Middle frontal gyrus (tissue), 1 donor: ENCODE data around the gene LHFPL3.
"Not testable (repeated sequence)": the region's sequence is repeated elsewhere in the genome, so short reads cannot be mapped to it uniquely, and the experiment has no call there.

Experiments used
- DNase-seq: peaks from one replicate; pipeline ENCODE4 v3.0.0-alpha.2; 2015; ENCODE audit warnings: low spot score; ENCODE audit errors: extremely low spot score

The LHFPL3 gene

GRCh38 chr7:104584620-104585019 is 256.2 kb downstream of the LHFPL3 start:
- DNase-seq, result no peak

GRCh38 chr7:104595591-104595990 is 267.2 kb downstream of the LHFPL3 start:
- not testable (repeated sequence) for DNase-seq

GRCh38 chr7:104603957-104604356 is 275.6 kb downstream of the LHFPL3 start:
- no peak for DNase-seq

GRCh38 chr7:104604706-104605105 is 276.3 kb downstream of the LHFPL3 start:
- no peak for DNase-seq

GRCh38 chr7:104621321-104621720 is 292.9 kb downstream of the LHFPL3 start:
- no peak for DNase-seq

- DNase-seq, result no peak
These were observed 297.6 kb downstream of the LHFPL3 start for GRCh38 chr7:104625956-104626355.

- DNase-seq, result no peak
These were observed 299.1 kb downstream of the LHFPL3 start for GRCh38 chr7:104627516-104627915.

GRCh38 chr7:104628017-104628416 is 299.6 kb downstream of the LHFPL3 start:
- no peak for DNase-seq

- no peak for DNase-seq
These were observed 301.0 kb downstream of the LHFPL3 start for GRCh38 chr7:104629408-104629807.

- DNase-seq, result no peak
These were observed 312.1 kb downstream of the LHFPL3 start for GRCh38 chr7:104640506-104640905.

GRCh38 chr7:104642560-104642959 is 314.2 kb downstream of the LHFPL3 start:
- no peak for DNase-seq

- DNase-seq, result no peak
These were observed 315.3 kb downstream of the LHFPL3 start for GRCh38 chr7:104643587-104644217.

- DNase-seq, result no peak
These were observed 322.7 kb downstream of the LHFPL3 start for GRCh38 chr7:104650991-104651640.

- no peak for DNase-seq
These were observed 324.0 kb downstream of the LHFPL3 start for GRCh38 chr7:104652434-104652833.

GRCh38 chr7:104652865-104653264 is 324.5 kb downstream of the LHFPL3 start:
- DNase-seq, result no peak

- DNase-seq, result no peak
These were observed 325.5 kb downstream of the LHFPL3 start for GRCh38 chr7:104653825-104654401.

GRCh38 chr7:104655592-104655991 is 327.2 kb downstream of the LHFPL3 start:
- no peak for DNase-seq

GRCh38 chr7:104656467-104656866 is 328.1 kb downstream of the LHFPL3 start:
- DNase-seq, result no peak

- DNase-seq, result no peak
These were observed 328.7 kb downstream of the LHFPL3 start for GRCh38 chr7:104657134-104657533.

- DNase-seq, result no peak
These were observed 333.2 kb downstream of the LHFPL3 start for GRCh38 chr7:104661575-104661974.

- no peak for DNase-seq
These were observed 336.2 kb downstream of the LHFPL3 start for GRCh38 chr7:104664648-104665047.

GRCh38 chr7:104677587-104677986 is 349.2 kb downstream of the LHFPL3 start:
- DNase-seq, result no peak

- no peak for DNase-seq
These were observed 350.7 kb downstream of the LHFPL3 start for GRCh38 chr7:104679085-104679484.
